ENCODE results near the gene ASAP3. TPM values are rescaled to one million over a fixed set of nuclear protein-coding genes. Genes with fewer than 3 reads are reported as not detected.

Gene ASAP3
- total RNA-seq, 1 donor from 2014 or later = 35.9 TPM

DNA sequence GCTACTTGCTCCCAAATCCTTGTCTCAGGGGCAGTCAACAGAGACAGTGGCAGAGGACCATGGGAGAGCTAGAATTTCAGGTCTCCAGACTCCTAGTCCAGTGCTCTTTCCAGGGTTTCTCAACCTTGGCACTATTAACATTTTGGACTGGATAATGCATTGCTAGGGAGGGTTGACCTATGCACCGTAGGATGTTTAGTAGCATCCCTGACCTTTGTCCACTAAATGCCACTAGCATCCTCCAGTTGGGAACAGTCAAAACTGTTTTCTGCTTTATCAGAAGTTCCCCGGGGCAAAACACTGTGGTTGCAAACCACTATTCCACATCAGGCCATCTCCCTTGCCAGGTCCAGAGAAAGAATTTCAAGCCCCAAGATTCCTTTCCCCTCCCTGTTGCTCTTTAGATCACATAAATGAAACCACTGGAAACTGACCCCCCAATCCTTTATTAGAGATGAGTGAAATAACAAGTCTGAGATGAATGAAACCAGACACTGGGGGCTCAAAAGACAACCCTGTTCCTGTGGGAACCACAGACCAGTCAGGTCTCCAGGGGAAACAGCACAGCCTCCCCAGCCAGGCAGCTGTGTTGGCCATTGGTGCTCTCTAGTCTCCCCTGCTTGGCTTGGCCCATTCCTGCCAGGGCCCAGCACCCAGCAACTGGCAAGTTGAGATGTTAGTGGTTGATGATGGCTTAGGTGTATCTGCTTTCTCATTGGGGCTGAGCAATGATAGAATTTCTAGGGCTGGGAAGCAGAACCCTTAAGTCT is 55.7 kb downstream of the ASAP3 start:
- TF ChIP-seq, protein P1, sequence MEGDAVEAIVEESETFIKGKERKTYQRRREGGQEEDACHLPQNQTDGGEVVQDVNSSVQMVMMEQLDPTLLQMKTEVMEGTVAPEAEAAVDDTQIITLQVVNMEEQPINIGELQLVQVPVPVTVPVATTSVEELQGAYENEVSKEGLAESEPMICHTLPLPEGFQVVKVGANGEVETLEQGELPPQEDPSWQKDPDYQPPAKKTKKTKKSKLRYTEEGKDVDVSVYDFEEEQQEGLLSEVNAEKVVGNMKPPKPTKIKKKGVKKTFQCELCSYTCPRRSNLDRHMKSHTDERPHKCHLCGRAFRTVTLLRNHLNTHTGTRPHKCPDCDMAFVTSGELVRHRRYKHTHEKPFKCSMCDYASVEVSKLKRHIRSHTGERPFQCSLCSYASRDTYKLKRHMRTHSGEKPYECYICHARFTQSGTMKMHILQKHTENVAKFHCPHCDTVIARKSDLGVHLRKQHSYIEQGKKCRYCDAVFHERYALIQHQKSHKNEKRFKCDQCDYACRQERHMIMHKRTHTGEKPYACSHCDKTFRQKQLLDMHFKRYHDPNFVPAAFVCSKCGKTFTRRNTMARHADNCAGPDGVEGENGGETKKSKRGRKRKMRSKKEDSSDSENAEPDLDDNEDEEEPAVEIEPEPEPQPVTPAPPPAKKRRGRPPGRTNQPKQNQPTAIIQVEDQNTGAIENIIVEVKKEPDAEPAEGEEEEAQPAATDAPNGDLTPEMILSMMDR (IDR thresholded peaks at IDR 0.05) = no peak
- no peak overlapping the region for H3K4me3 ChIP-seq
- peaks cover 4% of the 10 kb centered on the region for H3K36me3 ChIP-seq
- H3K27me3 ChIP-seq = no peaks in the 10 kb centered on the region
- intact Hi-C loops (cut with DNase I) = no loop called here
- no peak overlapping the region for H3K27ac ChIP-seq
- no peaks in the 10 kb centered on the region for H3K9me3 ChIP-seq
- DNase-seq (no peak), ATAC-seq (no peak)
- H3K4me1 ChIP-seq = peaks cover 6% of the 10 kb centered on the region

DNA sequence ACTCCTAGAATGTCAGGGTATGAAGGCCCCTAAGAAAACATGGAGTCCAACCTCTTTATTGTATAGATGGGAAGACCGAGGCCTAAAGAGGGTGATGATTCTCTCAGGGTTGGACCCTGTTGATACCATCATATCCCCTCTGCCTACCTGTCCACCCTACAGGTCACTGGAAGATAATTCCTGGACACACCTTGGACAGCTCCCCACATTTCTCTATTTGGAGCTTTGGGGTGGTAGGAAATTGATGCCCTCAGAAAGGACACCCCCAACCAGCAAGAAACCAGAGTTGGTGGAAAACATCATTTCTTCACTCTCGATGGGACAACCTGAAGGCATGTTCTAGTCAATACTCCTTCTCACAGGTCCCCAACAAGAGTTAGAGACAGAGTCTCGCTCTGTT is 56.4 kb downstream of the ASAP3 start:
- ATAC-seq = no peak
- no peak for DNase-seq
- Histone ChIP-seq H3K27me3 (no peaks in the 10 kb centered on the region), H3K4me3 (no peak overlapping the region), H3K4me1 (peaks cover 14% of the 10 kb centered on the region), H3K36me3 (no peaks in the 10 kb centered on the region), H3K27ac (no peak overlapping the region), H3K9me3 (no peaks in the 10 kb centered on the region)
- intact Hi-C loops (cut with DNase I) = no loop called here
- TF ChIP-seq, protein P1 (IDR thresholded peaks at IDR 0.05) = no peak

DNA sequence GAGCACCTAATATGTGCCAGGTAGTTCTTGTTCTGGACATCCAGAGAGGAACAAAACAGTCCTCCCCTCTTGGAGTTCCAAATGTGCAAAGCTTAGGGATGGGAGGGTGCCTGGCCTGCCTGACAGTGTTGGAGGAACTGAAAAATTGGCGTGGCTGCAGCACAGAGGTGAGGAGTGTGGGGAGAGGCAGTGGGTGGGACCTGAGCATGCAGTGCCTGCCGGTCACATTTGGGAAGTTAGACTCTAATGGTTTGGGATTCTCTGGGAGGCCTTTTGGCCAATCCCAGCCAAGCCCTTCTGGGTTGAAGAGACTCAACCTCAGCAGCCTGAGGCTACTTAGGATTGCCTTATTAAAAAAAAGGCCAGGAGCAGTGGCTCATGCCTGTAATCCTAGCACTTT is 57.2 kb downstream of the ASAP3 start:
- Histone ChIP-seq H3K27ac (no peak overlapping the region), H3K36me3 (no peaks in the 10 kb centered on the region), H3K4me1 (peaks cover 21% of the 10 kb centered on the region), H3K27me3 (no peaks in the 10 kb centered on the region), H3K4me3 (no peak overlapping the region), H3K9me3 (no peaks in the 10 kb centered on the region)
- DNase-seq (no peak), ATAC-seq (no peak)
- TF ChIP-seq, protein P1 (IDR thresholded peaks at IDR 0.05) = no peak
- intact Hi-C loops (cut with DNase I) = no loop called here

DNA sequence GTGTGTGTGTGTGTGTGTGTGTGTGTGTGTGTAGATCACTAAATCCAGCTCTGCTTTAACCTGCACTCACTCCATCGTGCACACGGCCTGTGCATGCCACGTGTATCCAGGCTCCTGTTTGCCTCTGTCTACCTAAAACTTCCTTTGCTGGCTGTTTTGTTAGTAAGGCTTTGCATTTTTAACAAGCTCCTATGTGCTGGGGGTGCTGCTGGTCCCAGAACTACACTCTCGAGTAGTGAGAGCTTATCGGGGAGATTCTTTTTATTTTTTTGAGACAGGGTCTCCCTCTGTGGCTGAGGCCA is 58.8 kb downstream of the ASAP3 start:
- no peak overlapping the region for H3K27ac ChIP-seq
- intact Hi-C loops (cut with DNase I) = no loop called here
- no peaks in the 10 kb centered on the region for H3K9me3 ChIP-seq
- H3K4me1 ChIP-seq = peaks cover 23% of the 10 kb centered on the region
- DNase-seq (no peak), ATAC-seq (no peak)
- H3K4me3 ChIP-seq = peak overlapping the region; percentile 68
- TF ChIP-seq, protein P1 (IDR thresholded peaks at IDR 0.05) = no peak
- no peaks in the 10 kb centered on the region for H3K36me3 ChIP-seq
- no peaks in the 10 kb centered on the region for H3K27me3 ChIP-seq

DNA sequence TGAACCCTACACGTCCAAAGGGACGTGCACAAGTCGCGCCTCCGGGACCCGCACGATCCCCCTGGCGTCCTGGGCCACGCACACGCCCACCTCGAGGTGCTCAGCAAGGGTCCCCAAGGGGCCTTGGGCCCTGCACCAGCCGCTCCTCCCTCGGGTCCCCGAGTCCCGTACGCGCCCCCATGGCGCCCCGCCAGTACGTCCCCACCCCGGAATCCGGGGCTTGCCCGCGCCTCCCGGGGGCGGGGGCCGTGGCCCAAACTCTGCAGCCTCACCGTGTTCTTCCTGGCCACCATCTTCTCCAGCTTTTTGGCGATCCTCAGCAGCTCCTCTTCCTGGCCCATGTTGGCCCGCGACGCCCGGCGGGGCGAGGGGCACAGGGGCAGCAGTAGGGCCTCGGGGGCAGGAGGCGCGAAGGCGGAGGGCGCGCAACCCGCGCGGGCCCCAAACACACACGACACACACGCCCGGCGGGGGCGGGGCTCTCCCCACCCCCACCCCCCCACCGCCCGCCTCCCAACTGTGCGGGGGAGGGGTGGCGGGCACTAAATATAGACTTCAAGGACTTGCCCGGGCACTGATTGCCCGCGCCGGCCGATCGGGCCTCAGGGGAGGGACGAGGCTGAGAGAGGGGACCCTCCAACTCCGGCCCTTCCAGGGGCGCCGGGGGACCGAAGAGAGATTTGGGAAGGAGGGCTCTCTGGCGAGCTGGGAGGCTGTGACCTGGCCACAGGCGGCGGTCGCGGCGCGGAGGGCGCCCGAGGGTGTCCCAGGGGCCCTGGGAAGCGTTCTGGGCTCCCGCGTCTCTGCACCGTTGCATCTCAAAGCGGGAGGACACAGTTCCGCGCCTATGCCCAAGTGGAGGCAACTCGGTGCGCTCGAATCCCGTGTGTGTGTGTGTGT is 59.4 kb downstream of the ASAP3 start, which contains the start of gene TCEA3:
Gene TCEA3, minus strand, starts transcription at position 456 of the 900 bp plus-strand sequence. Its CDS starts 115 bp downstream, at position 341.
- peak within 1 kb of the TSS; percentile 42 for H3K27ac ChIP-seq
- H3K27me3 ChIP-seq = no peaks in the 10 kb centered on the region
- no peaks in the 10 kb centered on the region for H3K9me3 ChIP-seq
- no peaks in the 10 kb centered on the region for H3K36me3 ChIP-seq
- peaks cover 23% of the 10 kb centered on the region for H3K4me1 ChIP-seq
- TF ChIP-seq, protein P1 (IDR thresholded peaks at IDR 0.05) = no peak
- ATAC-seq (peak; percentile 77), DNase-seq (peak; percentile 82)
- H3K4me3 ChIP-seq = peak within 1 kb of the TSS; percentile 68
- intact Hi-C loops (cut with DNase I) = no loop called here
